ENCODE data around the gene DNAJC5G. TPM values are rescaled to one million over a fixed set of nuclear protein-coding genes. Genes with fewer than 3 reads are reported as not detected.
"Not testable (repeated sequence)": the region's sequence is repeated elsewhere in the genome, so short reads cannot be mapped to it uniquely, and the experiment has no call there.

The DNAJC5G gene
- total RNA-seq, 1 experiment from 2014 or later: not detected

DNA sequence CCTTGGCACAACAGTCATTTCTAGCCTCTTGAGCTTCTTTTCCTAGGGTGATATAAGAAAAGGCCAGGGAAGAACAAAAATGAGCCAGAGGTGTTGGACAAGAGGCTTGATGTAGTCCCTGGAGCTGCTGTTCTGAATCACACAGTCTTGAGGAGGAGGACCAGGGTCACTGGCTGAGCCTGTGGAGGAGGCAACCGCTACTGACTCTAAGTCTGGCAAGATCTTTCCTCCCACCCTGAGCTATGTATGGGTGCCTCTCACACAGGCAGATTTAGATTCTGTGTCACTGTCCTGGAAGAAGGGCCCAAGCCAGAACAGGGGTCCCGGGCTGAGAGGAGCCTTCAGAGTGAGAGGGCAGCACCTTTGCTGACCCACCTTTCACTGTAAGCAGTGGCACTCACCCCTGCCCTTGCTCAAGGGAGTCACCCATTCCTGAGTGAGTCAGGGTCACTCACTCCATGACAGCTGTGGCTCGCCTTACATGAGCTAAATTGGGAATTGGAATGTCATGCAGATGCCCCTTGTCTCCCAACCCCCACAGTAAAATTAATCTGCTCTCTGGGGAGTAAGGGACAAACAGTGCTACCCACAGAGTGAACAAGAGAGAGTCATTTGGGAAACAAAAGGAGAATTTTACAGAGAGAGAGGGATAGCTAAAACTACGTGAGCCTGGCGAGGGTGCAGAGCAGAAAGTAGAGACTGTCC lies 6.8 kb downstream of the DNAJC5G start, which contains the start of gene TRIM54:
Gene TRIM54, plus strand, starts transcription at position 575 of the 705 bp plus-strand sequence. CDS start 303 bp downstream, outside the sequence.
- DNase-seq (ENCODE audit: low spot score): no peak

DNA sequence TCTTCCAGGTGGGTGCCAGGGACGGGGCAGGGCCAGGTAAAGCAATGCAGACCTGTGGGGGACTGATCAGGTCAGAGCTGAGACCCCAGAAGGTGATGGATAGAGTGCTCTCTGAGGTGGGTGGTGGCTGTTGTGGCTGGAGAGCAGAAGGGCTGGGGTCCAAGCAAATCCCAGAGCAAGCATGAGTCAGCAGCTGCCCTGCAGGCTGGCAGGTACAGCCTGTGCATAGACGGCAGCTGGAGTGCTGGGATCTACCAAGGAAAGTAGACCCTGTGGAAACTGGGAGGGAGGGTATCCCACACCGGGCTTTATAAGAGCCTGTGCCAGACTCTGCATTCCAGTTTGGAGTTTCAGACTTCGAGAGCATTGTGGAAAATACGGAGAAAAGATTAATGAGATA lies 7.7 kb downstream of the DNAJC5G start:
- DNase-seq (ENCODE audit: low spot score): no peak

DNA sequence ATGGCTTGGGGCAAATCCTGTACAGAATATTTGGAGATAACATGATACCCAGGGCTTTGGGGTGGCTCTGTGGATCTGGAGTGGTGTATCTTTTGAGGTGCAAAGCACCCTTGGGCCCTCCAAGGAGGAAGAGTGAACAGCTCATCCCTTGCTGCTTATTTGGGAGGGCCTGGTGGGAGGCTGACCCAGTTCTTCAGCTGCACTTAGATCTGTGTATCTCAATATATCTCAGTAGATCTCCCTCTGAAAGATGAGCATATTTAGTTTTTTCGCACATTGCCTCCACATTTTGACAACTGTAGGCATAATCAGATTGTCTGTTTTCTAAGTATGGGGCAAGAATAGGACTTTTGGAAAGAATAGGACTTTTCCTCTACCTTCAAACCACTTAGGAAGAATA lies 9.8 kb downstream of the DNAJC5G start:
- DNase-seq (ENCODE audit: low spot score): no peak

DNA sequence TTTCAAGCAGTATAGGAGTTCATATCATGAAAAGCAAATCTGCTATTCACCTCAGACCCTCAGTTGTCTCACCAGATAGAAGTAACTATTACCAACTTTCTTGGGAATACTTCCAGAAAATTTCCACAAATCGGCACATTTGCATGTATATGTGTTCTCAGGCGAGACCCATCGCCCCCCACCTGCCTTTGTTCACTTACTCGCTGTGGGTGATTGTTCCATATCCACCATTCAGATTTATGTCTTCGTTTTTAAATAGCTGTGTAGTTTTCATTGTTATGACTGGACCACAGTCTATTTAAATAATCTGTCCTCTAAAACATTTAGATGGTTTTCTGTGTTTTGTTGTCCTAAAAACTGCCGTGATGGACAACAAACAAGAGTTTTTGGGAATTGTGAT lies 10.2 kb downstream of the DNAJC5G start:
- no peak for DNase-seq (ENCODE audit: low spot score)

DNA sequence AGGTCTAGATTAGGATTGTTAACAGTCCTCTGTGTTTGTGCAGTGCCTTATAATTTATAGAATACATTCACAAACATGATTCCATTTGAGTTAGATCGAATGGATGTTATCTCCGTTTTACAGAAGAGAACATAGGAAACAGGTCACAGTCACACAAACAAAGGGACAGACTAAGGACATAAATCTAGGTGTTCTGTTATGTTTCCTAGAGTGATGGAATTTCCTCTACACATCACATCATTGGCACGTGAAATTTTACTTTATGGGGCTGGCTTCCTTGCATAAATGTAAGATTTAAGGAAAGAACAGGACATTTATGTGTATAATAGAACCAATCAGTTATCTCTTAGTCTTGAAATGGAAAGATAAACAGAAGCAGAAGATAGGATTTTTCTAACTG lies 13.4 kb downstream of the DNAJC5G start:
- no peak for DNase-seq (ENCODE audit: low spot score)

DNA sequence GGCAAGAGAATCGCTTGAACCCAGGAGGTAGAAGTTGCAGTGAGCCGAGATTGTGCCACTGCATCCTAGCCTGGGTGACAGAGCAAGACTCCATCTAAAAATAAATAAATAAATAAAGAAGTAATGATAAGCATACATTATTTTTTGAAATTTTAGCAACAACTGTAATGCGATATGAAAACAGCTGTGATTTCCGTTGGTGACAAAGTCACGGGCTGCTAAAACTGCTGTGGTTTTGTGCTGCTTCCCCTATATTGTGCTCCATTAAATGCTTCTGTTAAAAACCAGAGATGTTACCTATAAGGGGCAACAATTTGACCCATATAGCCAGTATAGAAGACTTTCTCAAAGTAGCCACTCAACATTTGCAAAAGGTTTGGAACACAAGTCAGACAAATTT lies 15.3 kb downstream of the DNAJC5G start:
- DNase-seq (ENCODE audit: low spot score): no peak

DNA sequence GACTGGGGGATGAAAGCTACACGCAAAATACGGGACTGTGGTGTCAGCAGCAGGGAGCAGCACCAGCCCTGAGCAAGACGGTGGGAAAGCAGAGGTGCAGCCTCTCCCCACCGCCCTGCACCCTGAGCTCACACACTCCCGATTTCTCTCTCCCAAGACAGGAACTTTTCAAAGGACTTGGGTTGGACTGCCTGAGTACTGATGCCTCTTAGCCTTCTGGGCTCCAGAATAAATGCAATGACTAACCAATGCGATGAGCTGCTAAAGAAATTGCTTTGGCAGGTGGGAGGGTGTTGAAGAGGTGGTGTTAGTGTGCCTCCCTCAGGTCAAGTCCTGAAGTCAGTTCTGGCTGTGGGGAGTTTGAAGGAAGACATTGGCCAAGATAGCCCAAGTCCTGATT lies 16.6 kb downstream of the DNAJC5G start:
- no peak for DNase-seq (ENCODE audit: low spot score)

DNA sequence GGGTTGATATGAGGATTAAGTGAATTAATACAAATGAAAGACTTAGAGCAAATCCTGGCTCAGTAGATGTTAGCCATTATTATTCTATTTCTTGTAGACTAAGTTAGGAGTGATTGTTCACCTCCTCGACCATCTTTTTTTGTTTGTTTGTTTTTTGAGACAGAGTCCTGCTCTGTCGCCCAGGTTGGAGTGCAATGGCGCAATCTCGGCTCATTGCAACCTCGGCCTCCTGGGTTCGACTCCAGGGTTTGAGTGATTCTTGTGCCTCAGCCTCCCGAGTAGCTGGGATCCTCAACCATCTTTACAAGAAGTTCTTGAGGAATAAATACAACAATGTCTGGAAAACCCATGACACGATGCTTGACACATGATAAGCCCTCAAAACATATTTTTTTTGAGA lies 19.7 kb downstream of the DNAJC5G start:
- DNase-seq (ENCODE audit: low spot score): no peak

DNA sequence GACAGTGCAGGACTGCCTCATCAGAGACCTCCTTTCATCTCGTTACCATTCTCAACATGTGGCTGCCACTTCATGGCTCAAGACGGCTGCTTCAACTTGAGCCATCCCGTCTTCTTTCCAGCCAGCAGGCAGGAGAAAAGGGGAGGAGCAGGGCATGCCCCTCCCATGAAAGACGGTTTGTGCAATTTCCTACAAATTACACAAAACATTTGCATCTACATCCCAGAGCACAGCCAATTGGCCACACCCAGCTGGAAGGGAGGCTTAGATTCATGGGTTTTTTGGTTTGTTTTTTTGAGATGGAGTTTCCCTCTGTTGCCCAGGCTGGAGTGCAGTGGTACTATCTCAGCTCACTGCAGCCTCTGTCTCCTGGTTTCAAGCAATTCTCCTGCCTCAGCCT lies 21.2 kb downstream of the DNAJC5G start:
- DNase-seq (ENCODE audit: low spot score): no peak

DNA sequence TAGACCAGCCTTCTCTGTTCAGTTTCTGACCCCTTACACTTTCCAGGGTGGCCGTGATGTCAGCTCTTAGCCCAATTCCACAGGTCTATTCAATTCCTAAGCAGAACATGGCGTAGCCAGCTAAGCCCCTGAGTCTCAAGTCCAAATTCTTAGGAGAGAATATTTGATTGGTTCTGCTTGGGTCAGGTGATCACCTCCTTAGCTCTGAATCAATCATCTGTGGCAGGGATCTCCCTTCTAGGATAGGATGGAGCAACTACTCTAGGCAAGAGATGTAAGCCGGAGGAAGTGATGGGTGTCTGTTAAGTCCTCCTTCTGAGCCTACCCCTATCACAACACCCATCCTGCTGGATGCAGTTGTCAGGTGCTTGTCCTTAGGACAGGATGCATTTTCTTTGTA lies 22.0 kb downstream of the DNAJC5G start:
- DNase-seq (ENCODE audit: low spot score): no peak

DNA sequence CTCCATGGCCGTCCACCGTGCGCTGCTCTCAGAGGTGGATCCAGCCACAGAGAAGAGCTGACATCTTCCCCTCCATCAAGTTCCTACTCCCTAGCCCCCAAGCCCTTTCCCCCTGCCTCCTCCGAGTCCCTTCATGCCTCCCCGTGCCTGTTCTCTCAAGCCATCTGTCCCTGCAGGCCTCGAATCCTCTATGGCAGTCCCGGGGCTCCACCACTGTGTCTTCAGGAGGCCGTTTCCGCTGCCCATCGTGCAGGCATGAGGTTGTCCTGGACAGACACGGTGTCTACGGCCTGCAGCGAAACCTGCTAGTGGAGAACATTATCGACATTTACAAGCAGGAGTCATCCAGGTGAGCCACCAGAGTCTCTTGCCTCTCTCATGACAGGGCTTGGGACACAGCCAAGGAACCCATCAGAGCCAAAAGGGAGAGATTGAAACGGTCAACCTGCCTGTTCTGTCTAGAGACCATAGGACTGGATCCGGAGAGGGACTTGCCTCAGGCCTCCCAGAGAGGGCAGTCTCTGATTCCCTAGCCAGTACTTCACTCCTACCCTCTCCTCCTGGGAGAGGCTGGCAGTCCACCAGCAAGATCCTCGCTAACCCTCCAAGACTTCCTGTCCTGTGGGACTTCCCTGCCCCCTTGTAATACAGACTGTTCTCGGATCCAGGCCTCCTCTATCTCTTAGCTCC lies 23.3 kb downstream of the DNAJC5G start:
- DNase-seq (ENCODE audit: low spot score): peak; percentile 47

DNA sequence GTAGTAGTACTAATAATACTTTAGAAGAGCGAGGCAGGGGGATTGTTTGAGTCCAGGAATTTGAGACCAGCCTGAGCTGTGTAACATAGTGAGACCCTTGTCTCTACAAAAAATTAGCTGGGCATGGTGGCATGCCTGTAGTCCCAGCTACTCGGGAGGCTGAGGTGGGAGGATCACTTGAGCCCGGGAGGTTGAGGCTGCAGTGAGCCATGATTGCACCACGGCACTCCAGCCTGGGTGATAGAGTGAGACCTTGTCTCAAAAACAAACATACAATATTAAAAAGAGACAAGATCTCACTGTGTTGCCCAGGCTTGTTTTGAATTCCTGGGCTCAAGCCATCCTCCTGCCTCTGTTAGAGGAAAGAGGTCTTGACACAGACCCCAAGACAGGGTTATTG lies 25.4 kb downstream of the DNAJC5G start:
- DNase-seq (ENCODE audit: low spot score): not testable (repeated sequence)

DNA sequence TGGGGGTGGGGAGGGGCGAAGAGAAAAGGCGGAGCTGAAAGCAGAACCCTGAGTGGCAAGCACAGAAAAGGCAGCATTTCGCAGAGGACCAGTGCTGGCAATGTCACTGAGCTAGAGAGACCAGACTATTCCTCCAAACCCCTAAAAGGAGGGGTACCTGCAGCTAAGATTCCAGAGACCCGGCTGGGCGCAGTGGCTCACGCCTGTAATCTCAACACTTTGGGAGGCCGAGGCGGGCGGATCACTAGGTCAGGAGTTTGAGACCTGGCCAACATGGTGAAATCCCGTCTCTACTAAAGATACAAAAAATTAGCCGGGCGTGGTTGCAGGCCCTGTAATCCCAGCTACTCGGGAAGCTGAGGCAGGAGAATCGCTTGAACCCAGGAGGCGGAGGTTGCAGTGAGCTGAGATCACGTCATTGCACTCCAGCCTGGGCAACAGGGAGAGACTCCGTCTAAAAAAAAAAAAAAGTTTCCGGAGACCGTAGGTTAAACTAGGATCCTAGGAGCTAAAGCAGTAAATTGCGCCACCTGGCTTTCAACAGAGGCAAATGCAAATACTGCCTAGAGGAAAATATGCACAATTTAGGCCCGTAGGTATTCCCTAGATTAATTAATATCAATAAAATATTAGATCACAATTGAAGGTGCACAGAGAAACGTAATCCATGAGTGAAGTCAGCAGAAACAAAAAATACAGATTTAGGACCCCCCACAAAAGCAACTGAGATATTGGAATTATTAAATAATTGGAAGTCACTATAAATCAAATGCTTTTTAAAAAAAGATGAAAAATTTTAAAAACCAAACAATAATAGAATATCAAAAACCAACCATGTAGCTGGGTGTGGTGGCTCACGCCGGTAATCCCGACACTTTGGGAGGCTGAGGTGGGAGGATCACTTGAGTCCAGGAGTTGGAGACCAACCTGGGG lies 28.1 kb downstream of the DNAJC5G start:
- DNase-seq (ENCODE audit: low spot score): peak; percentile 73

DNA sequence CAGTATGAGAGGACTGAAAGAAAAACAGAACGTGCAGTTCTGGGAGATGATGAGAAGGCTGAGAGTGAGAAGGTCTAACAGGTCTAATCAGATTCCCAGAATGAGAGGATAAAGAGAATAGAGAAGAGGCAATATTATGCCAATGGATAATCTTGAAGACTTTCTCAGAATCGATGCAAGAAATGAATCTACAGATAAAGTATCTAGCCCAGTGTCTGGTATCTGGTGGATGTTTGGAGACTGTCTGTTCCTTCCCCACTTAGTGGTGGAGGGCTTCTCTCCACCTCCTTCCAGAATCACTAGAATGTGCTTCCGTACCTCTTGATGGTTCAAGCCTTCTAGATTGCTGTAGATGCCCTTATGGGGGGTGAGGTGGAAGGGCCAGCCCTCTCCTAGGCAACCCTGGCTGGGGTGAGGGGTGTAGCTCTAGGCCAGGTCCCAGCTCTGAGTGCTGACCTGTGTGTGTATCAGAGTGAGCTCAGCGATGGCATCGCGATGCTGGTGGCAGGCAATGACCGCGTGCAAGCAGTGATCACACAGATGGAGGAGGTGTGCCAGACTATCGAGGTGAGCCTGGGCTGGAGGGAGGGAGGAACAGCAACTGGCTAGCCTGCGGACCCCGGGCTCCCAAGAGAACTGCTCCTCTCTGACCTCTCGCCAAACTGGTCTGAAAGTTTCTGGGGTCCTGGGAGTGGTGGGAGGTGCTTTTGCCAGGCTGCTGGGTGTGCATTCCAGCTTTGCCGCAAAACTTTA lies 29.4 kb downstream of the DNAJC5G start:
- no peak for DNase-seq (ENCODE audit: low spot score)

DNA sequence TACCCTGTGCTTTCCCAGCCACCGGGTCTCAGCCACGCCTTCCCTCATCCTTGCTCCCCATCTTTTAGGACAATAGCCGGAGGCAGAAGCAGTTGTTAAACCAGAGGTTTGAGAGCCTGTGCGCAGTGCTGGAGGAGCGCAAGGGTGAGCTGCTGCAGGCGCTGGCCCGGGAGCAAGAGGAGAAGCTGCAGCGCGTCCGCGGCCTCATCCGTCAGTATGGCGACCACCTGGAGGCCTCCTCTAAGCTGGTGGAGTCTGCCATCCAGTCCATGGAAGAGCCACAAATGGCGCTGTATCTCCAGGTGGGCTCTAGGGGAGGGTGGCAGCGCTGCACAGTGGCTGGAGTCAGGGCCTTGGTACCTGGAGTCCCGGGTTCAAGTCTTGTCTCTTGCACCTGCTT lies 30.3 kb downstream of the DNAJC5G start:
- DNase-seq (ENCODE audit: low spot score): no peak

DNA sequence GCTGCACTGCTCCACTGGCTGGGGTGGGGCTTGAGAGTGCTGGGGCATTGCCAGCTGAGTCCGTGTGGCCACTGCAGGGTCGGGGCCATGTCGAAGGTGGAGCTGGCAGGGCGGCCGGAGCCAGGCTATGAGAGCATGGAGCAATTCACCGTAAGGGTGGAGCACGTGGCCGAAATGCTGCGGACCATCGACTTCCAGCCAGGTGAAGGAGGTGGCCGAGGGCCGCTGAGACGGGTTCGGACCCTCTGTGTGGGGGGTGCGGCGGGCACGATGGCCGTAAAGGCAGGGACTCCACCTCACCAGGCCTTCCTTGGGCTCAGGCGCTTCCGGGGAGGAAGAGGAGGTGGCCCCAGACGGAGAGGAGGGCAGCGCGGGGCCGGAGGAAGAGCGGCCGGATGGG lies 30.9 kb downstream of the DNAJC5G start:
- DNase-seq (ENCODE audit: low spot score): no peak

DNA sequence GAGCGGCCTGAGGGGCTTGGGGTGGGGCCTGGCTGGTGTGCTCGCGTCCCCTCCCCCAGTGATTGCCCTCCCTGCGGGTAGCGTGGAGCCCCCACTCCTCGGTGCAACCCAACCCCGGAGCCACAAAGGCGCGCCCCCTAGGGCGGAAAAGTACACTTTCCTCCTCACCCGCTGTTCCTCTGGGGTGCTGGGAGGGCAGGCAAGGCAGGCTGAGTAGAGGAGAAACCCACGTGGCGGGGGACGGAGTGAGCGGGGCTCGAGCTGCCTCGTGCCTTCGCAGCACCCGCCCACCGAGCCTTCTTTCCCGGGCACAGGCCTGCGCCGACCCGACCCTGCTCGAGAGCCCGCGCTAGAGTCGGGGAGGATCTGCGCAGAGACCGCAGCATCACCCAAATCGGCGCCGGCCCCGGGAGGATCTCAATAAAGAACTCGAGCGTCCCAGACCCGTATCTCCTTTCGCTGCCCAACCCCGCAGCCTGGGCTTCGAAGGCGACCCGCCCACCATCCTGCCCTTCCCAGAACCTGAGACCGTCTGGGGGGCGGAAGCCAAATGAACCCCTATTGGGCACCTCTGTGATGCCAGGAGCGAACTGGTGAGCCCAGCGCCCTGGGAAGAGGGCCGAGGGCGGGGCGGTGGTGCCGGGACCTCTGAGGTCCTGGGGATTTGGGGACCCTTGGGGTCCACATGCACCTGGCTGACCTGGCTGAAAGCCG lies 31.5 kb downstream of the DNAJC5G start:
- DNase-seq (ENCODE audit: low spot score): no peak

DNA sequence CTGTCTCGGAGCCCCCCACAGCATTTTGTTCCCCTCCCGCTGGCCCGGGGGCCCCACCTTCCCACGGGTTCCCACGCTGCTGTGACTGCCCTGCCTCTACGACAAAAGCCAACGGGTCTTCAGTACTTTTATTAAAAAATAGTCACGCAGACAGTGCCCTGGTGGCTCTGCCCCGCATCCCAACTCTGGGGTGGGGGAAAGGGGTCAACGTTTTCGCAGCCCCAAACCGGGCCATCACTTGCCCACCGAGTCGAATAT lies 32.0 kb downstream of the DNAJC5G start:
- no peak for DNase-seq (ENCODE audit: low spot score)

DNA sequence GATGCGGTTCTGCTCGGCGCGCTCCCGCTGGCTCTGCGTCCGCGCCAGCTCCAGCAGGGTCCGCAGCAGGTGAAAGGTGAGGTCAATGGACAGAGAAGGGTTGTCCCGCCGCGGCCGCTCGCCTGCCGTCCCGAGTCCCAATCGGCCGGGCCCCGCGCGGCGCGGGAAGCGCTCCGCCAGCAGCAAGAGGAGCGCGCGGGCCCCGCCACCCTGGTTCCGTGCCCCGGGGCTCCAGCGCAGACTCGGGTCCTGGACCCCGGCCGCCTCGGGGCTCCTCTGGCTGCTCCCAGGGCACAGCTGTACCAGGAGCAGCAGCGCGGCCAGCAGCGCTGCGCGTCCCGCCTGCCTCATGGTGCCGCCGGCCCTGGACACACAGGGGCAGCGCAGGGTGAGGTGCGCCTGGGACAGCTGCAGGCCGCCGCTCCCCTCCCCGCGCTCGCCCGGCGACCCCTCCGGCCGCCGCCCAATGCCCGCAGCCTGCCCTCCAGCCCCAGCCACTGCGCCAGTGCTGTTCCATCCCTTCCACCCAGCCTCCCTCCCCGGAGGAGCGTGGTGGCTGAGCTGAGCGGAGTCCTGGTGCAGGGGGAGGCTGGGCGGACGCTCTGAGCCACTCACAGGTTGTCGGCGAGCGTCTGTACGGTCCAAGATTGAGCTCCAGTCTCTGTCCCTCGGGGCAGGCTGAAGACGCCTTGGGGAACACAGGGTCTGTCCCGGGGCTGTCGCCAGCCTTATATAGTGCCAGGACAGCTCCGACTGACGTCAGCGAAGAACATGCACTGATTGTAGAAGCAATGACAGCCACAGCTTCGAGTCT lies 32.5 kb downstream of the DNAJC5G start:
- no peak for DNase-seq (ENCODE audit: low spot score)

DNA sequence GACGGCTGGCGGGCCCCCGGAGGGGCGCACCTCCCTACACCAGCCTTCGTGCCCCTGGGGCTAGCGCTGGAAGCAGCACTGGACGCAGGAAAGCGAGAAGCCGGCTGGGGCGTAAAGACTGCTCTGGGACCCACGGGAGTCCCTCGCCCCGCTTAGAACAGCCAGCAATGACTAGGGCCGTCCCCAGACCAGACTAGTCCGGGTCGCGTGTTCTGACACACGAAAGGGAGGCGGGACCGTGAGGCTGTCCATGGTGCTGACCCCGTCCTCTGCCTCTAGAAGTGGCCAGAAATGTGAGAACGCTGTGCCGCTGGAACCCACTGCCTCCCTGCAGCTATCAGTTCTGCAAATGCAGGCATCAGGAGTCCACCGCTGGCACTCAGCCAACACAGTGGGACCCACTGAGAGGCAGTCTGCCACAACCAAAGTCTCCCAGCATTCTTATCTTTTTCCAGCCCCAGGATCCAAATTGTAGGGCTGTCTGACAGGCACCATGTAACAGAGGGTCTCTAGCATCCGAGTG lies 33.2 kb downstream of the DNAJC5G start, which contains the start of gene UCN:
Gene UCN, minus strand, starts transcription at position 87 of the 523 bp plus-strand sequence. CDS start 550 bp downstream, outside the sequence.
- no peak for DNase-seq (ENCODE audit: low spot score)
